DMS153 treated with DMSO at 0.1 percent for 48 hours (cell line): ENCODE results near the gene SIGLEC6.
"Not testable (repeated sequence)": the region's sequence is repeated elsewhere in the genome, so short reads cannot be mapped to it uniquely, and the experiment has no call there.

Experiments
- DNase-seq: peaks from one replicate; lab custom pipeline; 2025; ENCODE audit not compliant: unreplicated experiment; lab: John Stamatoyannopoulos, UW

SIGLEC6 gene

DNA sequence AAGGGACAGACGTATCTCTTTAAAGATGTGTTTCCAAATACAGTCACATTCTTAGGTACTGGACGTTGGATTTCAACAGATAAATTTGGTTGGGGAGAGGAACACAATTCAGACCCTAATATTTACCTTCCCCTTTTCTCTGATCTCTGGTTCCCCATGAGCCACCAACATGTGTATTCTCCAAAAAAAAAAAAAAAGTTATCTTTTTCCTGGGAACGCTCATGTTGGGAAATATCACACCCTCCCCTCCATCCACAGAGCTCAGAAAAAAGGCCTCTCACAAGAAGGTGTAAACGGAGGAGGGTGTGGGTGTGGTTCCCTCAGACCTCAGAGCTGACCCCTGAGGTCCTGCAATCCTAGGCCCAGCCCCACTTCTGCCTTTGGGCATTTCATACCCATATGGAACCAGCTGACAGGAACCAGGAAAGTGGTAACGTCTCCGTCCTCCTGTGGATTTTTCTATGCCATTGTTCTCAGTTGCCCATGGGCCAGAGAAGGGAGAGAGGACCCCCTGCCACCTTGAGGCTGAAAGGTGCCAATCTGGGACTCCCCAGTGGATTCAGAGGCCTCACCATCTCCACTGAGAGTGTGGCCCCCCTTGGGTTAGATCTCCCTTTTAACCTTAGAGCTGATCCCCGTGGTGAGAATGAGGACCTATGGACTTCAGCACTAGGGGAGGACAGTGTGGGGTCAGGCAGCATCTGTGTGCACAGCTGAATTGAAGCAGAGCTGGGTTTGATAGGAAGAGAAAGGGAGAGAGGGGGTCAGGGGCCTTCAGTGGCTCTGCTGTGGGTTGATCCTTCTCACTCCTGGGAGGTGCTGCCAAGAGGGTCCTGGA is 21.4 kb downstream of the SIGLEC6 start:
- DNase-seq, result no peak

DNA sequence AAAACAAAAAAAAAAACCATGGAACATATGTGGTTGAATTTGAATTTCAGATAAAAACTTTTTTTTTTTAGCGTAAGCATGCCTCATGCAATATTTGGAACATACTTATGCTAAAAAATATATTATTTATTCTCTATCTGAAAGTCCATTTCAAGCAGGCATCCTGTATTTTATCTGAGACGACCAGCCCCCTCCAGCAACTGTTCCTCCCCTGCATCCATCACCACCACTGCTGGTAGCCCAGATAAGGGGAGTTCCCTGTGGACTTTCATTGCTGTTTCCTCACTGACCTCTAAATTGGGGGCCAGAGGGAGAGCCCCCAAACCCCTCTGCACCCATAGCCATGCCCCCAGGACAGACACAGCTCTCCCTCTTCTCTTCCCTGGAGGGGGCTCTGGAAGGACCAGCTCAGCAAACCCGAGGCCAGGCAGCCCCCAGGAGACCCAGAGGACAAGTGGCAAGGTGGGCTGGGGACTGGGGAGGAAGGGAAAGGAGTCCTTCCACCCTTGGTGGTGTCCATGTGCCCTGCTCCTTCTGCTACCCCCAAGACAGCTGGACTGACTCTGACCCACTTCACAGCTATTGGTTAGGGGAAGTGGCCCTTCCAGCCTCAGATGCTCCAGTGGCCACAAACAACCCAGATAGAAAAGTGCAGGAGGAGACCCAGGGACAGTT is 23.3 kb downstream of the SIGLEC6 start:
- DNase-seq, result no peak

DNA sequence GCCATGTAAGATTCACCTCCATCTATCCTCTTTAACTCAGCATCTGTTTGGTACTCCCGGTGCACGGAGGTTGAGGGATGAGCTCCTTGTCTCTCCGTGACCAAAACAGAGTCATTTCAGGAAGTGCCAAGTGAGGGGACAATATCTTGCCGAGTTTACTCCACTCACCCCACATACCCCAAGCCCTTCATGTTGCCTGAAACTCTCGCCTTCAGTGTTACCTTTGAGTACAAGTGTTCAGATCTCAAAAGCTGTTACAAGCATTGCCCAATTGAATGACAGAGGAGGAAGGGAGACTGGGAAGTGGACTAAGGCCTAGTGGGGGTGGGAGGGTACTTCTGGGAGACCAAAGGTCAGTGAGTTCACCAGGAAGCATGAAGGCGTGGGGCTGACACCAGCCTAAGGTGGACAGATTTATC is 23.8 kb downstream of the SIGLEC6 start:
- DNase-seq, result no peak

DNA sequence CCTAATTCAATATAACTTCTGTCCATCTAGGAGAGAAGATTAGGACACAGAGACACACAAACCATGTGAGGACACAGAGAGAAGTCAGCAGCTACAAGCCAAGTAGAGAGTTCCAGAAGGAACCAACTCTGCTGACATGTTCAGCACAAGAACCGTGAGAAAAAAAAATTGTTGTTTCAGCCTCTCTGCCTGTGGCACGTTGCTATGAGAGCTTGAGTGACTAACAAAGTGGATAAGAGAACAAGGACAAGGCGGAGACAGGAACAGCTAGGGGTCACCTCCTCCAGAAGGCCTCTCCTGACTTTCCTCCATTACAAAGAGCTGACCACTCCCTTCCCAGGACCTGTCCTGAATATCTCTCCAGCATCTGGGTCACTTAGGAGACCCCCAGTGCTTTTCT is 24.3 kb downstream of the SIGLEC6 start:
- DNase-seq, result no peak

DNA sequence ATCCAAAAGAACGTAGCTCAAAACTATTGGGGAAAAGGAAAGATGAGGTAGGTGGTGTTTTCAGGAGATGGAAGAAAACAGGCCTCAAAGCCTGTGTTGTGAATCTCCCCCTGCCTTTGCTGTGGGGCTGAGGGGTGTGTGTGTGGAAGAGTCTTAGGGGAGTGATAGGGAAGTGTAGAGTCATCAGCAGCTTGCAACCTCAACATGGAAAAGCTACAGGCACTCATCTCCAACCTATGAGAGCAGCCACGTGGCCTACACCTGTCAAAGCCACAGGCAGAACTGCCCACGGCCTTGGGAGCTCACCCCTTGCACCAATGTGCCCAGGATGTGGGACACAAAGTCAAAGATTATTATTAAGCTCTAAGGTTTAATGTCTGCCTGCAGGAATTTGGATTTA is 25.6 kb downstream of the SIGLEC6 start:
- DNase-seq, result no peak

DNA sequence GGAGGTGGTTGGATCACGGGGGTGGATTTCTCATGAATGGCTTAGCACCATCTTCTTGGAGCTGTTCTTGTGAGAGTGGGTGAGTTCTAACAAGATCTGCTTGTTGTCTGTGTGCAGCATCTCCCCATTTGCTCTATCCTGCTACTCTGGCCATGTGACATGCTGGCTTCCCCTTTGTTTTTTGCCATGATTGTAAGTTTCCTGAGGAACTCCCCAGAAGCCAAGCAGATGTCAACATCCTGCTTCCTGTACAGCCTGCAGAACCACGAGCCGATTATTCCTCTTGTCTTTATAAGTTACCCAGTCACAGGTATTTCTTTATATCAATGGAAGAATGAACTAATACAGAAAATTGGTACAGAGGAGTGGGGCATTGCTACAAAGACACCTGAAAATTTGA is 27.6 kb downstream of the SIGLEC6 start:
- no peak for DNase-seq

DNA sequence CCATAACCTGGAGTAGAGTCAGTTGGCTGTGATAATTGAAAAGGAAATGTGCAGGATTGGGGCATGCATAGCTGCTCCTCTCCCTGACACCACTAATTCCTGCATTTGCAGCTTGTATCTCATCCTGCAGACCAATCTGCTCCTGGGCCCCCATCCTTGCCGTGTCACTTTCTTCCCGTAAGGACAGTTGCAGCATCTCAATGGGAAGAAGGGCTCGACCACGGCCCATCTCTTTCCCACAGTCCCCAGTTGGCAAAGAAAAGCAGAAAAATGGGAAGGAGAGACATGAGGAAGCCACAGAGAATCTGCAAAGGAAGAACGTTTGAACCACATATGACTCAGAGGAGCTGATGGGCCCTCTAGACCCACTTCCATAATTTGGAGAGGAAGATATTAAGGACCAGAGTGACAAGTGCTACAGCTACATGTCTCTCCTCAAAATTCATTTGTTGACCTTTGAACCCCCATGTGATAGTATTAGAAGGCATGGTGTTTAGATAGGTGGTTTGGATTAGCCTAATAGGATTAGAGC is 28.1 kb downstream of the SIGLEC6 start:
- DNase-seq, result no peak

DNA sequence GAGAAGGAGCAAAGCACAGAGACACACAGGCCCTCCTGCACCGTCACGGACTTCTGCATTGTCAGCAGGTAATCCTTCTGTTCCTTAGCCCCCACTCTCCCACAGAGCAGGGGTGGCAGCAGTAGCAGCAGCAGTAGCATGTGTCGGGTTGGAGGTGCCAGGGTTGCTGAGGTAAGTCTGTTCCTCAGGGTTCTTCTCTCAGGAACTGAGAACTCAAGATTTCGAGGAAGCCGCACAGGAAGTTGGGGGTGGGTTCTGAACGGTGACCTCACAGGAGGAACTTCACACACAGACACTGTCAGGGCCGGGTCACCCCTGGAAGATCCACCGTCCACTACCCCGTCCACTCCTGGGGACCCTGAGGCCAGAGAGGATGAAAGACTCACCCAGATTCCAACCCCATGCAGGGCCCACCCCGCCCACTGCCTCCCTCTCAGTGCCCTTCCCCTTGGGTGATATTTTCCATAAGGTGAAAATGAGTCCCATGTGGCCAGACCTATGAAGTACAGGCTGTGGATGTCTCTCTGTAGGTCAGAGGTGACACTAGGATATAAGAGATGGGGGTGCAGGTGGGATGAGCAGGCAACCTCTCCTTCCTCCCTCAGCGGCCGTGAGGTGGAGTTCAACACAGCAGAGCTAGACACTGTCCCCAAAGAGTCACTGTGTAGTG is 29.7 kb downstream of the SIGLEC6 start, which contains the start of gene SIGLEC12:
TSS of gene SIGLEC12 (minus strand) at position 207 of the 670 bp plus-strand sequence. CDS start at position 140, 67 bp downstream.
- no peak for DNase-seq

DNA sequence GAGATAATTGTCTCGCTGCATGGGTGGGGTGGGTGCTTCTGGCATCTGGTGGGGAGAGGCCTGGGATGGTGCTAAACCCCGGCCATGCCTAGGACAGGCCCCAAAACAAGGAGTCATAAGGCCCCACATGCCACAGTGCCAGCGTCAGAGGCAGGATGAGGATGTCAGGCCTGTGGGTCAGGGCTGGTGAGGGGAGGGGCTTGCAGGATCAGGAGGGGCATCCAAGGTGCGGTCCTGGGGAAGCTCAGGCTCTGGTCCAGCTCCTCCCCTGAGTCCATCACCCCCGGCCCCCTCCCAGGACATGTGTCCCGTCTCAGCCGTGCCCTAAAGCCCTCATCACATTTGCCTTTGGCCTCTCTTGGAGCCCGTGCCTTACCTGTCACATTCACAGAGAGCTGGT is 30.5 kb downstream of the SIGLEC6 start:
- DNase-seq, result not testable (repeated sequence)

DNA sequence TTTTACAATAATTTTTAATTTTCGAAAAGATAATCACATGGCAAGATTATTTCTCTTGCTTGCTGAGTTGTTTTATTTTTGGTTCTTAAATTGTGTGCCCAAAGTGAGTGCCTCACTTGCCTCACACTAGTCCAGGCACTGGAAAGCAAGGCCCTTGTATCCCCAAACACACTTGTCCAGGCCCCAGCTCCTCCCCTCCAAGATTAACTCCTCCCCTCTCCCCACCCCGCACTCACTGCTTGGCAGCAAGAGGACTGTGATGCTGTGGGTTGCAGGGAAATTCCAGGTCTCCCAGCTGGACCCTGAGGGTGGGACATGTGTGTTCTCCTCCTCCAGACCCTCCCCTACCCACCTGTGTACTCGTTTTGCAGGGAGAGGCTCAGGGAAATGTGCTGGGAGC is 33.8 kb downstream of the SIGLEC6 start:
- DNase-seq, result no peak

DNA sequence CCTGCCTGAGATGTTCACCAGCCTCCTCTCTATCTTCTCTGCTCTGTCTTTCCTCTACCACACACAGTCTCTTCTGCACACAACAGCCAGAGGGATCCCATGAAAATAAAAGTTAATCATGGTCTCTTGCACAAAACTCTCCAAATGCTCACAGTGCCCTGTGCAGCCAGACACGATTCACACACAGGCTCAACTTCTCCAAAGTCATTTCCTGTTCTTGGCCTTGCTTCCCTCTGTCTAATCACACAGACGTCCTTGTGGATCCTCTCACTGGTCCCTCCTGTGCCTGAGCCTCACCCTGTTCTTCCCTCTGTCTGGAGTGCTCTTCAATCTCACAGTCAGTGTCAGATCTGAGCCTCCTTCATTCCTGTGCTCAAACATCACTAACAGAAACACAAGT is 37.7 kb downstream of the SIGLEC6 start:
- DNase-seq, result no peak

DNA sequence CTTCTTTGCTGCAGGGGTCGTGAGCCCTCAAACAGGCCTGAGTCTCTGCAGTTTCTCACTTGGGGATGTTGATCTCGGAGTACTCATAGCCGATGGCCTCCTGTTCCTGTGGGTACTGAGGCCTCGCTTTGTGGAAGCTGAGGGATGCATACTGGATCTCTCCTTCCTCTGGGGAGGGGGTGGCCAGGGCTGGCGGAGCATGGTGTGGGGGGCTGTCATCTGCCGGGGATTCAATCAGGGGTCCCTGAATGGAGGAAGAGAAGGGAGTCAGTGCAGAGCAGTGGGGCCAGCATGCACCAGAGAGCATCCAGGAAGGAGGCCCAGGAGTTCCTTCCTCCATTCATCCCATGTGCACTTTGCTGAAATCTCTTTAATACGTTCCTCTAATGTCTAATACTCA is 39.9 kb downstream of the SIGLEC6 start:
- DNase-seq, result no peak

DNA sequence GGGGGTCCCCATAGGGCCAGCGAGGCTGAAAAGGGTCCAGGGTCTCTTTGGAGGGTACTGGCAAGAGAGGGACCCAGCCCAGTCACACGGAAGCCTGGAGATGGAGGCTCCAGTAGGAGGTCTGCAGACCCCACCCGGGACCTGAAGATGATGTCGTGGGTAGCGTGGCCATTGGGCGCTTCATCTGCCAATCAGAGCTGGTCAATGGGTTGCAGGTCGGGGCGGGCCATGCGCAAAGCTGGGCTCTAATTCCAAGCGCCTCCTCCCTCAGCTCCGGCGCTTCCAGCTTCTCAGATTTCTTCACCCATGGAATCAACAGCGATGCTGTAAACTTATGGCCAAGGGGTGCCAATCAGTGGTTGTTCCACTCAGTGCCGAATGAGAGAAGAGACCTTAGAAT is 40.8 kb downstream of the SIGLEC6 start:
- no peak for DNase-seq

DNA sequence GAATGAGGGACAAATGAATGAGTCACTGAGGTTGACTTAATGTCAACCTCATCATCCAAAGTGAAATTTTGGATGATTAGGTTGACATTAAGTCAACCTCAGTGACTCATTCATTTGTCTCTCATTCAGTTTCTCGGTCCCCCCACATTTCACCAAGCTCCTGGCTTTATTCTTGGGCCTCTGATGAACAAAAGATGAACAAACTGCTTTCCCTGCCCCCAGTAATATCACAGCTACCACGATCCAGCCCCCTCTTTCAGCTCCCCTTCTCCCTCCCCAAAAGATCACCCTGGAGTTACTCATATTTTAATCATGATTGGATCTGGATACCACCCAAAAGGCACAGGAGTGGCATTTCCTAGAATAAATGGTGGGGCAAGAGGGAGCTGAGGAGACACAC is 42.4 kb downstream of the SIGLEC6 start:
- DNase-seq, result no peak

DNA sequence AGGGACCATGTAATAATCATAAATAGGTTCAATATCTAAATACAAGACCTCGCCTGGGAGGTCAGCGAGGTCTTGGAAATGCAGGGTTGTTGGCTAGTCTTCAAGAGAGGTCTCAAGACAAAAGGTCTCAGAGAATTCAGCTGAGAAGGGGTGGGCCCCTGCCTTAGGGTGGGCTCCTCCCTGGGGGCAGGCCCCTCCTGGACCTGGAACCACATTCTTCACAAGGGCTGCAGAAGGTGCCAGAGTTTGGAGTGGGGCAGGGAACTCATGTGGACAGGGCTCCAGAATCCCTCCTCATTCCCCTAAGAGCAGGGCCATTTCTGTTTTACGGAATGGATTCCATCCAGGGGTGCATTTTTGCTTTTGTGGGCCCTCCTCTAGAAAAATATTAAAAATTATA is 43.0 kb downstream of the SIGLEC6 start:
- DNase-seq, result no peak

DNA sequence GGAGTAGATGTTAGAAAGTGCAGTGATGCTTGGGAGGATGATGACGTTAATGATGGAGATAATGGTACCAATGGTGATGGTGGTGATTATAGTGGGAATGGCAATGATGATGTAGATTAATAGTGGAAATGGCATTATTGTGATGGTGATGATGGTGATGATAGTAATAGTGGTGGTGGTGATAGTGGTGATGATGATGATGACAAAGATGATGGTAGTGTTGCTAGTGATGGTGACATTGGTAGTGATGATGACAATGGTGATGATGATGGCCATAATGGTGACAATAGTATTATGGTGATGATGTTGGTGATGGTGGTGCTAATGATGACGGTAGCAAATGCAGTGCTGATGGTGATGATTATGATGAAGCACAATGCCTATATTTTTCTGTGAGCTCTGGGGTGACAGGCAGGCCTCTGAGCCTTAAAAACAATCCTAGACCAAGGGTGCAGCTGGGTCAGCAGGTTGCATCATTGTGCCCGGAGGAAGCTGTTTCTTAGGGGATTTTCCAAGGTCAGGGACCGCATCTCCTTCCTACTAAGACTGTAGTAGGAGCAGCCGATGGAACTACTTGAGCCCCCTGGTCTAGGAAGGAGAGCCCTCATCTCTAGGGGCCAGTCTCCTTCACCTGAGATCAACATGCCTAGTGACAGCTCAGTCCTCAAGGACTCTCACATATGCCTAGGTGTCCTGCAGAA is 45.4 kb downstream of the SIGLEC6 start:
- DNase-seq, result no peak

DNA sequence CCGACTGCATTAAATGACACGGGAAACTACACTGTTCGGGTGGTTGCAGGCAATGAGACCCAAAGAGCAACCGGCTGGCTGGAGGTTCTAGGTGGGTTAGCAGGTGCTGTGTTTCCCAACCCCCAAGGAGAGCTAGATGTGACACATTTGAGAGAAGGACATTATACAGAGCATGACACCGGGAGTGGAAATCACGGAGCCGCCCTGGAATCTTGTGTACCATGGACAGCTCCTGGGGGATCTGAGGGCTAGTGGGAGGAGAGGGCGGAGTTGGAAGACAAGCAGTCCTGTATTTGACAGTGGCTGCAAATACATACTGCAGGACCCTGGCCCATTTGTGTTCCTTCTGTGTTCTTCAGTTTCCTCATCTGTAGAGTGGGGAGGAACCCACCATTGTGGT is 50.9 kb downstream of the SIGLEC6 start:
- no peak for DNase-seq

DNA sequence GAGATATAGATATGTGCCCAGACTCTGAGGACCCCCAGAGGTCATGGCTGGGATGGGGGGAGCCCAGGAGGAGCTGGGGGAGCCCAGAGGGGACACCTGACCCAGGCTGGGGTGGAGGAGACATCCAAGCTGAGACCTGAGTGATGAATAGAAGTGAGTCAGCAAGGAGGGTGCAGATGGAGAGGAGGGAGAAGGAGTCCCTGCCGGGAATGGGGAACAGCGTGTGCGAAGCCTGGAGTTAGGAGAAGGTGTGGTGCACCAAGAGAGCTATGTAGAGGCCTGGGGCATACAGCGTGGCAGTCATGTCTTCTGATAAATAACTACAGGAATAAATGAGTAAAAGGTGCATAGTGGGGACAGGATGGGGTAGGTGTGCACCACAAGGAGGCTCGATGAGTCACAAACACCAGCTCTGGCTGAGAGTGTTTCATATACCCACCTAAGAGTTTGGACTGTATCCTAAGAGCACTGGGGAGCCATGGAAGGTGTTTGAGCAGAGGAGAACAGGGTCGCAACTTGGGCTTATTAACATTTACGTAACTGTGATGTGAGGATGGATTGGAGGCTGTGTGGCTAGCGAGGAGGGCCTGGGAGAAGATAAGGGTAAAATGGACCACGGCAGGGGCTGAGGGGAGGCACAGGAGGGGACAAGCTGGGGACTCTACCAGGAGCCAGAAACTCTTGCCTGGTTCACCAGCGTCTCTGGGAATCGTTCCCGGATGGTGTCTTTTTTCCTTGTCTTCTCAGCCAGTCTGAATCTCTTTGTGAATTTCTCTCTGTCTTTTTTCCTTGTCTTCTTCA is 51.7 kb downstream of the SIGLEC6 start:
- no peak for DNase-seq

DNA sequence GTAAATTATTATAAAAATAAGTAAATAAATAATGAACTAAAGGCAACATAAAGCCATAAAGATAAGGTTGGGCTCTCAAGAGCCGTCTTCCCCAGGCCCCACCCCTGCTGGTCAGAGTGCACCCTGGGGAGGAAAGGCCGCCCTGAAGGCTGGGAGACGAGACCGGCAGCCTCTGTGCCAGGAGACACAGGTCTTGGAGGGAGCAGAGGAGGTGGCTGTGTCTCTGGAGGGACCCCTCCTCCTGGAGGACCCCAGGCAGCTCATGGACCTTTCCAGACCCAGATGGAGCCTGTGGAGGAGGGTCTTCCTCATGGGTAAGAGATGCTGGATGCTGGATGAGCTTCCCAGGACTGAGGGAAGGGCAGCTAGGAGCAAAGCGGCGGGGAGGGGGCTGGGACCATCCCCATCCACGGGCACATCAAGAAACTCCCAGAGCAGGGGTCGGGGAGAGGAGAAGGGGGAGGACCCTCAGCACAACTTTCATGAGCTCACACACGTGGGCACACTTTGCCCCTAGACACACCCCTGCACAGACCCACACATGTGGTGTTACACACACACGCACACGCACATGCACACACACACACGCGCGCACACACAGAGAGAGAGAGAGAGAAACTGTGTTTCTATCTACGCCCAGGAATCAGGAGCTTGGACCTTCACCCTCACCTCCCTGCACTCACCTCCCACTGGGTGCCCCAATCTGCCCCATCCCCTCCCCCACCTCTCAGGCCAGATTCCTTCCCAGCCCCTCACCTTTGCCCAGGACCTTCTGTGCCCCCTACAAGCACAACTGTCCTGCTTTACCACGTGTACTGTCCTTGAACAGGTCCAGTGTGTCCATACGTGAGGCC is 52.9 kb downstream of the SIGLEC6 start, which contains the start of gene CEACAM18:
TSS of gene CEACAM18 (plus strand) at position 159 of the 854 bp plus-strand sequence.
- DNase-seq, result no peak
